HFFc6 (cell line): ENCODE data around the gene GDF2. TPM values are rescaled to one million over a fixed set of nuclear protein-coding genes. Genes with fewer than 3 reads are reported as not detected.

Experiments used
- DNase-seq: peaks from one replicate; pipeline ENCODE4 v3.0.0-alpha.2; 2018
- H3K27ac Mint-ChIP-seq: 2 replicates; pipeline ENCODE4 v1.8.0; 2020; ENCODE audit warnings: mild to moderate bottlenecking, mixed read lengths
- H3K27me3 Mint-ChIP-seq: 2 replicates; pipeline ENCODE4 v1.8.0; 2021; ENCODE audit warnings: mild to moderate bottlenecking, moderate library complexity, mixed read lengths; ENCODE audit not compliant: insufficient read depth
- H3K36me3 Mint-ChIP-seq: 2 replicates; pipeline ENCODE4 v1.8.0; 2021; ENCODE audit warnings: low read depth, mixed read lengths
- H3K4me1 Mint-ChIP-seq: 2 replicates; pipeline ENCODE4 v1.8.0; 2020; ENCODE audit warnings: low read depth, mixed read lengths
- H3K4me3 Mint-ChIP-seq: 2 replicates; pipeline ENCODE4 v1.8.0; 2020; ENCODE audit warnings: mild to moderate bottlenecking, moderate library complexity, mixed read lengths
- H3K9me3 Mint-ChIP-seq: 2 replicates; pipeline ENCODE4 v1.8.0; 2020; ENCODE audit warnings: mild to moderate bottlenecking, mixed read lengths
- CTCF ChIP-seq: fragments of 200-600 bp; sonication (generic); IDR thresholded peaks from 2 replicates; pipeline ENCODE4 v1.5.0; 2021; ENCODE audit warnings: antibody characterized with exemption, mild to moderate bottlenecking
- total RNA-seq, 6 experiments: library from RNA; stranded (reverse); fragmentation: NEBNext Ultra II Directional; extraction: Animal tissue kit (Norgen Biotek cat#: 25700); gene quantifications; 2 replicates in 1 of 6; 3 replicates in 5 of 6; pipeline ENCODE4 v1.2.3, GENCODE V29; 2021

GDF2 gene
- total RNA-seq, 6 experiments from 2014 or later = not detected

- no peak for DNase-seq
- H3K9me3 Mint-ChIP-seq = no peaks in the 10 kb centered on the region
- no peak overlapping the region for H3K27ac Mint-ChIP-seq
- TF ChIP-seq CTCF = no peak
- H3K36me3 Mint-ChIP-seq = no peaks in the 10 kb centered on the region
- no peaks in the 10 kb centered on the region for H3K4me1 Mint-ChIP-seq
- peaks cover 28% of the 10 kb centered on the region for H3K27me3 Mint-ChIP-seq
- H3K4me3 Mint-ChIP-seq = no peak overlapping the region
Observed at GRCh38 chr10:47278720-47279119, 43.5 kb upstream of the GDF2 start.

GRCh38 chr10:47279276-47279675 is 43.0 kb upstream of the GDF2 start:
- Mint-ChIP-seq H3K4me1 (no peaks in the 10 kb centered on the region), H3K27ac (no peak overlapping the region), H3K36me3 (no peaks in the 10 kb centered on the region), H3K9me3 (no peaks in the 10 kb centered on the region), H3K27me3 (peaks cover 26% of the 10 kb centered on the region), H3K4me3 (no peak overlapping the region)
- no peak for TF ChIP-seq CTCF
- DNase-seq = no peak

- peaks cover 34% of the 10 kb centered on the region for H3K27me3 Mint-ChIP-seq
Observed at GRCh38 chr10:47282005-47282656, 40.1 kb upstream of the GDF2 start.

GRCh38 chr10:47282657-47283018 is 39.6 kb upstream of the GDF2 start:
- no peak for TF ChIP-seq CTCF
- H3K4me1 Mint-ChIP-seq = no peaks in the 10 kb centered on the region
- no peak overlapping the region for H3K4me3 Mint-ChIP-seq
- no peak for DNase-seq
- H3K36me3 Mint-ChIP-seq = no peaks in the 10 kb centered on the region
- H3K9me3 Mint-ChIP-seq = no peaks in the 10 kb centered on the region
- peaks cover 34% of the 10 kb centered on the region for H3K27me3 Mint-ChIP-seq
- no peak overlapping the region for H3K27ac Mint-ChIP-seq

More at GRCh38 chr10:47282005-47282656, 40.1 kb upstream of the GDF2 start:
- Mint-ChIP-seq H3K9me3 (no peaks in the 10 kb centered on the region), H3K36me3 (no peaks in the 10 kb centered on the region), H3K4me3 (no peak overlapping the region), H3K4me1 (no peaks in the 10 kb centered on the region), H3K27ac (no peak overlapping the region)
- no peak for TF ChIP-seq CTCF
- no peak for DNase-seq

- no peak for TF ChIP-seq CTCF
- no peak overlapping the region for H3K27ac Mint-ChIP-seq
Observed at GRCh38 chr10:47283101-47283630, 39.1 kb upstream of the GDF2 start.

More at GRCh38 chr10:47283101-47283630, 39.1 kb upstream of the GDF2 start:
- Mint-ChIP-seq H3K4me3 (no peak overlapping the region), H3K27me3 (peaks cover 33% of the 10 kb centered on the region), H3K36me3 (no peaks in the 10 kb centered on the region), H3K9me3 (no peaks in the 10 kb centered on the region), H3K4me1 (no peaks in the 10 kb centered on the region)
- no peak for DNase-seq
